IMR-90 (cell line): ENCODE data around the gene ZDHHC19. TPM values are rescaled to one million over a fixed set of nuclear protein-coding genes. Genes with fewer than 3 reads are reported as not detected.

Source experiments
- ATAC-seq: fragments of 200-7000 bp; cut with Tn5 transposase; 2 replicates; pipeline ENCODE4 v1.9.1; 2020; ENCODE audit warnings: low read depth, mild to moderate bottlenecking, moderate library complexity
- BruUV-seq: library from RNA; stranded (reverse); fragments of 400-500 nt; replicated peaks from 2 replicates; lab custom pipeline; 2021; lab: Mats Ljungman, UMichigan
- CTCF ChIA-PET: fragments of 300-600 bp; formaldehyde crosslinking; extraction: SDS; loops from one replicate; lab custom pipeline; 2021; ENCODE audit warnings: antibody characterized with exemption; lab: Yijun Ruan, JAX
- POLR2A ChIA-PET: fragments of 300-600 bp; sonication (Branson Sonifier 250); formaldehyde crosslinking; loops from one replicate; lab custom pipeline; 2022; ENCODE audit warnings: antibody characterized with exemption; ENCODE audit not compliant: unreplicated experiment; lab: Charles Lee
- DNase-seq: peaks from one replicate; pipeline ENCODE4 v3.0.0; 2013
- H2AFZ ChIP-seq: replicated peaks from 2 replicates; pipeline ENCODE3; 2013; ENCODE audit warnings: low read length, mild to moderate bottlenecking; ENCODE audit not compliant: poor library complexity
- H2AK5ac ChIP-seq: 2 replicates; pipeline ENCODE4 v1.6.1; 2013; ENCODE audit warnings: low read depth, low read length, inconsistent platforms
- H2AK9ac ChIP-seq: replicated peaks from 2 replicates; pipeline ENCODE3; 2013; ENCODE audit warnings: mild to moderate bottlenecking, low read depth, low read length, moderate library complexity; ENCODE audit not compliant: poor library complexity
- H2BK120ac ChIP-seq: 2 replicates; pipeline ENCODE4 v1.6.1; 2013; ENCODE audit warnings: low read depth, low read length, inconsistent platforms
- H2BK15ac ChIP-seq: 3 replicates; pipeline ENCODE4 v1.6.1; 2013; ENCODE audit warnings: low read depth, low read length, inconsistent platforms
- H2BK20ac ChIP-seq: 2 replicates; pipeline ENCODE4 v1.6.1; 2013; ENCODE audit warnings: low read depth, mild to moderate bottlenecking, inconsistent platforms, low read length, moderate library complexity
- H2BK5ac ChIP-seq: 2 replicates; pipeline ENCODE4 v1.6.1; 2013; ENCODE audit warnings: mild to moderate bottlenecking, low read depth, low read length, inconsistent platforms; ENCODE audit not compliant: poor library complexity, severe bottlenecking
- H3K14ac ChIP-seq: replicated peaks from 2 replicates; pipeline ENCODE4 v1.6.1; 2013; ENCODE audit warnings: low read depth, low read length, inconsistent platforms
- H3K18ac ChIP-seq: 2 replicates; pipeline ENCODE4 v1.6.1; 2013; ENCODE audit warnings: low read depth, low read length, control low read depth
- H3K23ac ChIP-seq: 2 replicates; pipeline ENCODE4 v1.6.1; 2013; ENCODE audit warnings: low read depth, low read length, inconsistent platforms
- H3K27ac ChIP-seq: 2 replicates; pipeline ENCODE4 v1.5.1; 2013; ENCODE audit warnings: mild to moderate bottlenecking, control low read depth, low read length; ENCODE audit not compliant: insufficient read depth
- H3K27me3 ChIP-seq: 2 replicates; pipeline ENCODE4 v1.6.1; 2013; ENCODE audit warnings: low read length; ENCODE audit not compliant: control insufficient read depth, insufficient read depth
- H3K36me3 ChIP-seq: 2 replicates; pipeline ENCODE4 v1.6.1; 2013; ENCODE audit warnings: low read length, mixed read lengths; ENCODE audit not compliant: control insufficient read depth, insufficient read depth
- H3K4ac ChIP-seq: 2 replicates; pipeline ENCODE4 v1.6.1; 2013; ENCODE audit warnings: low read depth, low read length, inconsistent platforms
- H3K4me1 ChIP-seq: 2 replicates; pipeline ENCODE4 v1.6.1; 2013; ENCODE audit warnings: low read length, mixed read lengths; ENCODE audit not compliant: control insufficient read depth, insufficient read depth
- H3K4me2 ChIP-seq: 2 replicates; pipeline ENCODE4 v1.6.1; 2013; ENCODE audit warnings: low read depth, mild to moderate bottlenecking, control low read depth, low read length, moderate library complexity
- H3K4me3 ChIP-seq: 2 replicates; pipeline ENCODE4 v1.5.1; 2013; ENCODE audit warnings: low read depth, mild to moderate bottlenecking, control low read depth, low read length, moderate library complexity; ENCODE audit not compliant: insufficient read depth
- H3K56ac ChIP-seq: 2 replicates; pipeline ENCODE4 v1.6.1; 2013; ENCODE audit warnings: low read length, inconsistent platforms; ENCODE audit not compliant: insufficient read depth; ENCODE audit errors: extremely low read depth
- H3K79me1 ChIP-seq, 2 experiments: 2 replicates each; pipeline ENCODE4 v1.6.1; 2013; ENCODE audit warnings: low read length in 2 of 2, inconsistent platforms in 1 of 2, low read depth in 1 of 2
- H3K9ac ChIP-seq: 2 replicates; pipeline ENCODE4 v1.6.1; 2013; ENCODE audit warnings: low read depth, low read length, control low read depth
- H3K9me1 ChIP-seq: 2 replicates; pipeline ENCODE4 v1.6.1; 2013; ENCODE audit warnings: low read length, inconsistent platforms; ENCODE audit not compliant: insufficient read depth
- H3K9me3 ChIP-seq: 2 replicates; pipeline ENCODE4 v1.6.1; 2013; ENCODE audit warnings: low read length; ENCODE audit not compliant: control insufficient read depth, insufficient read depth
- H4K20me1 ChIP-seq: 2 replicates; pipeline ENCODE4 v1.6.1; 2013; ENCODE audit warnings: low read length, inconsistent platforms; ENCODE audit not compliant: insufficient read depth
- H4K5ac ChIP-seq: 2 replicates; pipeline ENCODE4 v1.6.1; 2013; ENCODE audit warnings: mild to moderate bottlenecking, low read depth, low read length, control low read depth
- H4K8ac ChIP-seq, 2 experiments: 2 replicates each; pipeline ENCODE4 v1.6.1; 2013; ENCODE audit warnings: low read depth in 2 of 2, low read length in 2 of 2, control low read depth in 1 of 2, inconsistent platforms in 1 of 2
- H4K91ac ChIP-seq: 2 replicates; pipeline ENCODE4 v1.6.1; 2013; ENCODE audit warnings: low read depth, low read length, inconsistent platforms; ENCODE audit not compliant: insufficient read depth
- CHD1 ChIP-seq: IDR thresholded peaks from 2 replicates; pipeline ENCODE4 v1.6.1; 2012; ENCODE audit warnings: low read depth, low read length, improper control_type of control experiment
- CTCF ChIP-seq: conservative IDR thresholded peaks from 2 replicates; pipeline ENCODE4 v1.5.1; 2012; ENCODE audit warnings: mild to moderate bottlenecking, low read depth, low read length, improper control_type of control experiment
- MAFK ChIP-seq: IDR thresholded peaks from 2 replicates; pipeline ENCODE4 v1.6.1; 2012; ENCODE audit warnings: low read depth, low read length, improper control_type of control experiment
- MAZ ChIP-seq: IDR thresholded peaks from 2 replicates; pipeline ENCODE4 v1.6.1; 2012; ENCODE audit warnings: low read depth, mild to moderate bottlenecking, low read length, improper control_type of control experiment, moderate library complexity, borderline replicate concordance
- NFE2L2 ChIP-seq: fragments of 150-350 bp; IDR thresholded peaks from 2 replicates; pipeline ENCODE4 v1.6.1; 2016; ENCODE audit warnings: low read depth, mild to moderate bottlenecking, low read length
- POLR2A ChIP-seq: IDR thresholded peaks from 2 replicates; pipeline ENCODE4 v1.6.1; 2012; ENCODE audit warnings: mild to moderate bottlenecking, low read depth, low read length
- RCOR1 ChIP-seq: IDR thresholded peaks from 2 replicates; pipeline ENCODE4 v1.6.1; 2012; ENCODE audit warnings: mild to moderate bottlenecking, low read length, improper control_type of control experiment; ENCODE audit not compliant: insufficient replicate concordance
- SMC3 ChIP-seq: fragments of 150-350 bp; IDR thresholded peaks from 2 replicates; pipeline ENCODE4 v1.6.1; 2016; ENCODE audit warnings: low read depth, mild to moderate bottlenecking, antibody characterized with exemption, low read length, moderate library complexity
- WGBS, 2 experiments: methylation state at CpG; one replicate each; pipeline versions ENCODE4 v1.1.5 to v1.1.7; 2013; ENCODE audit warnings: missing lambda C conversion rate in 2 of 2; ENCODE audit not compliant: insufficient read length in 1 of 2; ENCODE audit errors: extremely low coverage in 2 of 2; 5-methylcytosine and 5-hydroxymethylcytosine counted together
- dilution Hi-C: fragments of 300-500 bp; cut with HindIII; formaldehyde crosslinking; loops from one replicate; pipeline ENCODE4 v1.14.3; 2018; ENCODE audit warnings: low sequenced_read_pairs; ENCODE audit not compliant: unreplicated experiment
- in situ Hi-C: fragments of 300-500 bp; cut with MboI; formaldehyde crosslinking; loops from 3 replicates; pipeline ENCODE4 v1.14.3; 2019; ENCODE audit warnings: low sequenced_read_pairs, inconsistent platforms, mixed read lengths
- intact Hi-C: fragments of 100-400 bp; cut with micrococcal nuclease; formaldehyde crosslinking; loops from 2 replicates; pipeline ENCODE4 v1.10.0; 2022
- polyA plus RNA-seq, 3 experiments: library from polyadenylated mRNA; depleted of rRNA; stranded (reverse); fragments of >200 nt; gene quantifications; 2 replicates each; pipeline ENCODE4 v1.2.3, GENCODE V29; 2012; ENCODE audit warnings: low replicate concordance in 1 of 3
- total RNA-seq: library from RNA; depleted of rRNA; stranded (reverse); fragments of >200 nt; gene quantifications from 2 replicates; pipeline ENCODE4 v1.2.3, GENCODE V29; 2012
- TF ChIP-seq, protein P1 (sequence below): fragments of 150-350 bp; IDR thresholded peaks from 2 replicates; pipeline ENCODE4 v1.6.1; 2017; ENCODE audit warnings: mild to moderate bottlenecking, antibody characterized with exemption, low read length, low read depth

The ZDHHC19 gene
- total and polyA plus RNA-seq, 2 of the 4 experiments (the other 2 are of a cell fraction), result 0.09 TPM; not detected in 1

GRCh38 chr3:196165850-196166249 lies 45.4 kb downstream of the ZDHHC19 start:
- Histone ChIP-seq H2BK120ac (no peak overlapping the region), H3K4ac (no peak overlapping the region), H2BK5ac (no peak overlapping the region), H2BK15ac (no peak overlapping the region), H3K79me1 (no peaks in the 10 kb centered on the region), H4K8ac (no peak overlapping the region), H4K20me1 (no peaks in the 10 kb centered on the region), H2AK9ac (no peak overlapping the region), H3K4me3 (no peak overlapping the region), H3K9me3 (no peaks in the 10 kb centered on the region), H3K14ac (no peak overlapping the region), H2AFZ (peak overlapping the region; percentile 68), H3K27me3 (0 out of 2 replicates have a peak, but pooled peaks cover 2% of the 10 kb centered on the region), H3K18ac (no peak overlapping the region), H2BK20ac (no peak overlapping the region), H3K27ac (no peak overlapping the region), H2AK5ac (no peak overlapping the region), H4K91ac (no peak overlapping the region), H3K4me1 (0 out of 2 replicates have a peak, but pooled peaks cover under 1% of the 10 kb centered on the region), H3K23ac (no peak overlapping the region), H3K36me3 (no peaks in the 10 kb centered on the region), H3K56ac (no peak overlapping the region), H3K9ac (no peak overlapping the region), H3K4me2 (no peak overlapping the region), H4K5ac (no peak overlapping the region), H3K9me1 (peaks cover 5% of the 10 kb centered on the region; the same call in 1 of the 2 replicates)
- WGBS, 2 experiments, result no CpG with 5 or more reads among the region's 7 CpGs
- no peak for ATAC-seq
- in situ Hi-C loops, result no loop called here
- dilution Hi-C loops, result no loop called here
- TF ChIP-seq POLR2A (no peak), SMC3 (no peak), NFE2L2 (no peak), CHD1 (no peak), MAFK (no peak), CTCF (no peak), MAZ (no peak), RCOR1 (no peak)
- TF ChIP-seq, protein P1, sequence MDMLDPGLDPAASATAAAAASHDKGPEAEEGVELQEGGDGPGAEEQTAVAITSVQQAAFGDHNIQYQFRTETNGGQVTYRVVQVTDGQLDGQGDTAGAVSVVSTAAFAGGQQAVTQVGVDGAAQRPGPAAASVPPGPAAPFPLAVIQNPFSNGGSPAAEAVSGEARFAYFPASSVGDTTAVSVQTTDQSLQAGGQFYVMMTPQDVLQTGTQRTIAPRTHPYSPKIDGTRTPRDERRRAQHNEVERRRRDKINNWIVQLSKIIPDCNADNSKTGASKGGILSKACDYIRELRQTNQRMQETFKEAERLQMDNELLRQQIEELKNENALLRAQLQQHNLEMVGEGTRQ, result no peak
- BruUV-seq, result no TSS peak
- intact Hi-C loops, result no loop called here
- POLR2A ChIA-PET, result no interaction called here
- no peak for DNase-seq
- CTCF ChIA-PET, result no interaction called here
